Measurements from ENCODE around the gene MYL5.
"Not testable (repeated sequence)": the region's sequence is repeated elsewhere in the genome, so short reads cannot be mapped to it uniquely, and the experiment has no call there.

DNA sequence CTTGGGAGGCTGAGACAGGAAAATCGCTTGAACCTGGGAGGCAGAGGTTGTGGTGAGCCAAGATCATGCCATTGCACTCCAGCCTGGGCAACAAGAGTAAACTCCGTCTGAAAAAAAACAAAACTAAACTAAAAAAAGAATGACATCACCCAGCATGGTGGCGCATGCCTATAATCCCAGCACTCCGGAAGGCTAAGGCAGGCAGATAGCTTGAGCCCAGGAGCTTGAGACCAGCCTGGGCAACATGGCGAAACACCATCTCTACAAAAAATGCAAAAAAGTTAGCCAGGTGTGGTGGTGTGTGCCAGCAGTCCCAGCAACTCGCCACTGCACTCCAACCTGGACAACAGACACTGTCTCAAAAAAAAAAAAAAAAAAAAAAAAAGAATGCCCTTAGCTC, 32.0 kb upstream of the MYL5 start:
- TF ChIP-seq, protein P1, sequence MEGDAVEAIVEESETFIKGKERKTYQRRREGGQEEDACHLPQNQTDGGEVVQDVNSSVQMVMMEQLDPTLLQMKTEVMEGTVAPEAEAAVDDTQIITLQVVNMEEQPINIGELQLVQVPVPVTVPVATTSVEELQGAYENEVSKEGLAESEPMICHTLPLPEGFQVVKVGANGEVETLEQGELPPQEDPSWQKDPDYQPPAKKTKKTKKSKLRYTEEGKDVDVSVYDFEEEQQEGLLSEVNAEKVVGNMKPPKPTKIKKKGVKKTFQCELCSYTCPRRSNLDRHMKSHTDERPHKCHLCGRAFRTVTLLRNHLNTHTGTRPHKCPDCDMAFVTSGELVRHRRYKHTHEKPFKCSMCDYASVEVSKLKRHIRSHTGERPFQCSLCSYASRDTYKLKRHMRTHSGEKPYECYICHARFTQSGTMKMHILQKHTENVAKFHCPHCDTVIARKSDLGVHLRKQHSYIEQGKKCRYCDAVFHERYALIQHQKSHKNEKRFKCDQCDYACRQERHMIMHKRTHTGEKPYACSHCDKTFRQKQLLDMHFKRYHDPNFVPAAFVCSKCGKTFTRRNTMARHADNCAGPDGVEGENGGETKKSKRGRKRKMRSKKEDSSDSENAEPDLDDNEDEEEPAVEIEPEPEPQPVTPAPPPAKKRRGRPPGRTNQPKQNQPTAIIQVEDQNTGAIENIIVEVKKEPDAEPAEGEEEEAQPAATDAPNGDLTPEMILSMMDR (conservative IDR thresholded peaks at IDR 0.05; ENCODE audit: low read depth, low read length) = not testable (repeated sequence)
- not testable (repeated sequence) for TF ChIP-seq EZH2 (IDR thresholded peaks at IDR 0.05; ENCODE audit: borderline replicate concordance, low read depth, low read length, poor library complexity, severe bottlenecking)

All from A673 (cell line).